ENCODE data around the gene FOCAD. TPM values are rescaled to one million over a fixed set of nuclear protein-coding genes. Genes with fewer than 3 reads are reported as not detected.
A peak's percentile ranks its signal among the peaks of the same experiment; 100 is the strongest.

FOCAD gene, protein sequence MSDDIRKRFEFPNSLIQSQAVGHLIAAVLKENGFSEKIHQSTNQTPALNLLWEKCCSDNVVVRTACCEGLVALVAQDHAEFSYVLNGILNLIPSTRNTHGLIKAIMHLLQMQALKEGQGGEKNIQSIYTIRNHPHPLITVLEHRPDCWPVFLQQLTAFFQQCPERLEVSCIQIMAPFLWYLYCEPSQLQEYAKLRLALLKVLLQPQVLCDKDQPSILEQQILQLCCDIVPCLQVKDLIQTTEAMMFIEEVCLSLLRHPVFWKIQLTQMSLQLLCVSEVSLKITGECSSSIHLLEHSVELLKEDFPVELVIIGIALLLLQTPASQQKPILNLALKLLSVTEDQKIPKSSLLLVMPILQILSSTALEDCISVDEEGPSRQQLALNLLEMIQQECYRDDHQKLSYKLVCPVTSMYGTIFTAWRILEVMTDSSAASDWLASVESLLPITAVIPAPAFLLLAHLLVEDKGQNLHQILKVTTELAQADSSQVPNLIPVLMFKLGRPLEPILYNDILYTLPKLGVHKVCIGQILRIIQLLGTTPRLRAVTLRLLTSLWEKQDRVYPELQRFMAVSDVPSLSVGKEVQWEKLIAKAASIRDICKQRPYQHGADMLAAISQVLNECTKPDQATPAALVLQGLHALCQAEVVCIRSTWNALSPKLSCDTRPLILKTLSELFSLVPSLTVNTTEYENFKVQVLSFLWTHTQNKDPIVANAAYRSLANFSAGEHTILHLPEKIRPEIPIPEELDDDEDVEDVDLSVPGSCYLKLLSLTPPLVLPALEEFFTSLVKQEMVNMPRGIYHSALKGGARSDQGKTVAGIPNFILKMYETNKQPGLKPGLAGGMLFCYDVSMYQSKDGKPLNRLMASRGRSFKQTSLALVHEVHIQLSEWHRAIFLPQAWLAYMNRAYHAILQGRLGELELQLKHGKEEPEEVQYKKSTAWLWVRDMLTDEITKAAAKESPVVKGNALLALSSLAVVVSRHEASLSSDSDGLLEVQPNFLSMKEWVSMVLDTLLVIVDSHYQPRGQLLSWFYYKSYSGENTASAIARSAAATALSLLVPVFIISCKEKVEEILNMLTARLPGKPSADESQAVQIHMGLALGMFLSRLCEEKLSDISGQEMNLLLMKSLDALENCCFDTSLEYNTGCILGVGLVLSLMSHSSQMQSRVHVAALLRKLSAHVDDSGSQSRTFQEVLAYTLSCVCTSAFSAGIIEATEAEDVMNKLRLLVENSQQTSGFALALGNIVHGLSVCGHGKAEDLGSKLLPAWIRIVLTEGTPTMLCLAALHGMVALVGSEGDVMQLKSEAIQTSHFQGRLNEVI (N-terminal part only)
- 9.3 and 34.9 TPM in 2 replicates for total RNA-seq (2014; rRNA removed; shearing (Covaris generic); ENCODE audit: low replicate concordance)

- peak within 1 kb of the TSS; percentile 97 for H3K4me3 ChIP-seq (ENCODE audit: low read length)
- H3K4me1 ChIP-seq (ENCODE audit: low read length) = peaks cover 18% of the 10 kb centered on the region
- H3K4me2 ChIP-seq (ENCODE audit: low read depth, low read length, poor library complexity, severe bottlenecking) = peak within 1 kb of the TSS; percentile 99
- no peaks in the 10 kb centered on the region for H3K9me2 ChIP-seq (replicated peaks; ENCODE audit: insufficient read depth, low read length)
- H3K27me3 ChIP-seq (ENCODE audit: low read length) = no peaks in the 10 kb centered on the region
- H3K27ac ChIP-seq (ENCODE audit: low read length) = no peak within 1 kb of the TSS
- H4K20me1 ChIP-seq (ENCODE audit: insufficient read depth, low read depth, low read length) = peaks cover 18% of the 10 kb centered on the region; the same call in 1 of the 2 replicates
- H3K9me3 ChIP-seq (ENCODE audit: low read length) = no peaks in the 10 kb centered on the region
- peak within 1 kb of the TSS; percentile 81 for H3K9ac ChIP-seq (ENCODE audit: low read length)
- peak; percentile 97 for DNase-seq
- H2AFZ ChIP-seq (ENCODE audit: low read length) = peak within 1 kb of the TSS; percentile 100
- no peaks in the 10 kb centered on the region for H3K79me2 ChIP-seq (ENCODE audit: low read length)
- no peaks in the 10 kb centered on the region for H3K36me3 ChIP-seq (ENCODE audit: insufficient read depth, low read length)
These were observed at the start of gene FOCAD for GRCh38 chr9:20684035-20684874. FOCAD (plus strand) TSS chr9:20684259; CDS start chr9:20715354, 31,095 bp downstream.

- Histone ChIP-seq H4K20me1 (ENCODE audit: insufficient read depth, low read depth, low read length) (no peaks in the 10 kb centered on the region), H3K9me3 (ENCODE audit: low read length) (no peaks in the 10 kb centered on the region), H3K9ac (ENCODE audit: low read length) (no peak overlapping the region), H3K36me3 (ENCODE audit: insufficient read depth, low read length) (no peaks in the 10 kb centered on the region), H2AFZ (ENCODE audit: low read length) (no peak overlapping the region), H3K4me2 (ENCODE audit: low read depth, low read length, poor library complexity, severe bottlenecking) (no peak overlapping the region), H3K27me3 (ENCODE audit: low read length) (no peaks in the 10 kb centered on the region), H3K9me2 (replicated peaks; ENCODE audit: insufficient read depth, low read length) (no peaks in the 10 kb centered on the region), H3K4me3 (ENCODE audit: low read length) (no peak overlapping the region), H3K79me2 (ENCODE audit: low read length) (no peaks in the 10 kb centered on the region), H3K27ac (ENCODE audit: low read length) (no peak overlapping the region), H3K4me1 (ENCODE audit: low read length) (no peaks in the 10 kb centered on the region)
- DNase-seq = no peak
These were observed 49.2 kb upstream of the FOCAD start for GRCh38 chr9:20634895-20635294.

GRCh38 chr9:20636888-20637440 lies 47.1 kb upstream of the FOCAD start:
- H3K36me3 ChIP-seq (ENCODE audit: insufficient read depth, low read length) = no peaks in the 10 kb centered on the region
- H4K20me1 ChIP-seq (ENCODE audit: insufficient read depth, low read depth, low read length) = no peaks in the 10 kb centered on the region
- no peak for DNase-seq
- H3K4me2 ChIP-seq (ENCODE audit: low read depth, low read length, poor library complexity, severe bottlenecking) = no peak overlapping the region
- H2AFZ ChIP-seq (ENCODE audit: low read length) = no peak overlapping the region
- H3K79me2 ChIP-seq (ENCODE audit: low read length) = no peaks in the 10 kb centered on the region
- no peak overlapping the region for H3K27ac ChIP-seq (ENCODE audit: low read length)
- H3K27me3 ChIP-seq (ENCODE audit: low read length) = no peaks in the 10 kb centered on the region
- H3K9ac ChIP-seq (ENCODE audit: low read length) = no peak overlapping the region
- peaks cover 8% of the 10 kb centered on the region for H3K4me1 ChIP-seq (ENCODE audit: low read length)
- no peaks in the 10 kb centered on the region for H3K9me3 ChIP-seq (ENCODE audit: low read length)
- no peaks in the 10 kb centered on the region for H3K9me2 ChIP-seq (replicated peaks; ENCODE audit: insufficient read depth, low read length)
- H3K4me3 ChIP-seq (ENCODE audit: low read length) = no peak overlapping the region

- Histone ChIP-seq H4K20me1 (ENCODE audit: insufficient read depth, low read depth, low read length) (no peaks in the 10 kb centered on the region), H2AFZ (ENCODE audit: low read length) (no peak overlapping the region), H3K27me3 (ENCODE audit: low read length) (no peaks in the 10 kb centered on the region), H3K79me2 (ENCODE audit: low read length) (no peaks in the 10 kb centered on the region), H3K9me3 (ENCODE audit: low read length) (no peaks in the 10 kb centered on the region), H3K9ac (ENCODE audit: low read length) (no peak overlapping the region), H3K4me1 (ENCODE audit: low read length) (peaks cover 8% of the 10 kb centered on the region), H3K27ac (ENCODE audit: low read length) (no peak overlapping the region), H3K4me3 (ENCODE audit: low read length) (no peak overlapping the region), H3K36me3 (ENCODE audit: insufficient read depth, low read length) (no peaks in the 10 kb centered on the region), H3K9me2 (replicated peaks; ENCODE audit: insufficient read depth, low read length) (no peaks in the 10 kb centered on the region), H3K4me2 (ENCODE audit: low read depth, low read length, poor library complexity, severe bottlenecking) (peak overlapping the region; percentile 13)
- peak; percentile 71 for DNase-seq
These were observed 43.5 kb upstream of the FOCAD start for GRCh38 chr9:20640331-20641187.

DNA sequence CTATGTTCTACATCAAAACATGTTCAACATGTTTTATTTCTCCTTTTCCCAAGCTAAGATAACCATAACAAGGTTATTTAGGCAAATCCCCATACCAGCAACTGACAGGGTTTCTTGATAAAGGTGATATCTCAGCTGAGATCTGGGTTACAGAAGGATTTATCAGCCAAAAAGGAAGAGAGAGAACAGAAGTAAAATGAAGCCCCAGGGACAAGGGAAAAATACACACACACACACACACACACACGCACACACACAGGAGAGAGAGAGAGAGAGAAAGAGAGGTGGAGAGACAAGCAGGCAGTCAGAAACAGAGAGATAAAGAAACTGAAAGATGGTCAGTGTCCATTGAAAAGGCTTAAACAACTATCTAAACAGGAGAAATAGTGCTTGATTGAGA lies 42.0 kb upstream of the FOCAD start:
- H3K9ac ChIP-seq (ENCODE audit: low read length) = no peak overlapping the region
- no peaks in the 10 kb centered on the region for H3K36me3 ChIP-seq (ENCODE audit: insufficient read depth, low read length)
- no peaks in the 10 kb centered on the region for H3K9me3 ChIP-seq (ENCODE audit: low read length)
- H3K4me2 ChIP-seq (ENCODE audit: low read depth, low read length, poor library complexity, severe bottlenecking) = no peak overlapping the region
- DNase-seq = peak; percentile 2
- no peaks in the 10 kb centered on the region for H4K20me1 ChIP-seq (ENCODE audit: insufficient read depth, low read depth, low read length)
- no peaks in the 10 kb centered on the region for H3K9me2 ChIP-seq (replicated peaks; ENCODE audit: insufficient read depth, low read length)
- no peaks in the 10 kb centered on the region for H3K27me3 ChIP-seq (ENCODE audit: low read length)
- no peaks in the 10 kb centered on the region for H3K79me2 ChIP-seq (ENCODE audit: low read length)
- H3K4me1 ChIP-seq (ENCODE audit: low read length) = peaks cover 8% of the 10 kb centered on the region
- no peak overlapping the region for H3K27ac ChIP-seq (ENCODE audit: low read length)
- H2AFZ ChIP-seq (ENCODE audit: low read length) = no peak overlapping the region
- no peak overlapping the region for H3K4me3 ChIP-seq (ENCODE audit: low read length)

- Histone ChIP-seq H3K4me3 (ENCODE audit: low read length) (no peak overlapping the region), H3K4me2 (ENCODE audit: low read depth, low read length, poor library complexity, severe bottlenecking) (no peak overlapping the region), H3K4me1 (ENCODE audit: low read length) (peaks cover 8% of the 10 kb centered on the region), H3K36me3 (ENCODE audit: insufficient read depth, low read length) (no peaks in the 10 kb centered on the region), H3K27ac (ENCODE audit: low read length) (no peak overlapping the region), H3K9me3 (ENCODE audit: low read length) (no peaks in the 10 kb centered on the region), H4K20me1 (ENCODE audit: insufficient read depth, low read depth, low read length) (no peaks in the 10 kb centered on the region), H3K9me2 (replicated peaks; ENCODE audit: insufficient read depth, low read length) (no peaks in the 10 kb centered on the region), H2AFZ (ENCODE audit: low read length) (no peak overlapping the region), H3K9ac (ENCODE audit: low read length) (no peak overlapping the region), H3K79me2 (ENCODE audit: low read length) (no peaks in the 10 kb centered on the region), H3K27me3 (ENCODE audit: low read length) (no peaks in the 10 kb centered on the region)
- peak; percentile 14 for DNase-seq
These were observed 40.4 kb upstream of the FOCAD start for GRCh38 chr9:20643660-20644059.
